K562 (cell line): ENCODE measurements around the gene DDOST. TPM values are rescaled to one million over a fixed set of nuclear protein-coding genes. Genes with fewer than 3 reads are reported as not detected.
"Not testable (repeated sequence)": the region's sequence is repeated elsewhere in the genome, so short reads cannot be mapped to it uniquely, and the experiment has no call there.

Source experiments
- ATAC-seq: fragments of 200-7000 bp; cut with Tn5 transposase; 3 replicates; pipeline ENCODE4 v1.9.1; 2020; ENCODE audit warnings: moderate library complexity
- BruUV-seq: library from RNA; stranded (reverse); fragments of 400-500 nt; replicated peaks from 2 replicates; lab custom pipeline; 2021; lab: Mats Ljungman, UMichigan
- CTCF ChIA-PET: fragments of 300-600 bp; formaldehyde crosslinking; extraction: SDS; loops from one replicate; lab custom pipeline; 2021; ENCODE audit warnings: low intra/inter-chr PET ratio; lab: Yijun Ruan, JAX
- POLR2A ChIA-PET: fragments of 300-600, 350-650 bp; sonication (Branson Sonifier 250); formaldehyde crosslinking; extraction: SDS; loops from one replicate; lab custom pipeline; 2021; ENCODE audit warnings: antibody characterized with exemption, inconsistent platforms; lab: Yijun Ruan, JAX
- DNase-seq, 4 experiments: peaks; one replicate each; pipeline versions ENCODE4 v3.0.0 to v3.0.0-alpha.2; 2011 to 2018; ENCODE audit warnings: low spot score in 3 of 4, mixed read lengths in 3 of 4; ENCODE audit errors: extremely low read depth in 1 of 4
- FAIRE-seq: peaks from 2 replicates; lab custom pipeline; 2011; peaks lifted over from hg19 to GRCh38; lab: Jason Lieb, UNC
- H2AFZ ChIP-seq: 2 replicates; pipeline ENCODE4 v1.6.0; 2011; ENCODE audit warnings: low read depth, low read length, control low read depth, inconsistent platforms
- H3K27ac ChIP-seq: fragments of 200-600 bp; 3 replicates; pipeline ENCODE4 v1.8.0; 2011; ENCODE audit warnings: low read depth, mild to moderate bottlenecking, control low read depth, inconsistent platforms, low read length, moderate library complexity, mixed read lengths; ENCODE audit errors: extremely low read depth
- H3K27me3 ChIP-seq, 2 experiments: fragments of 300-600 bp in 1 of 2; 2 replicates in 1 of 2; 3 replicates in 1 of 2; pipeline versions ENCODE4 v1.6.0 to v1.8.0; 2011; ENCODE audit warnings: inconsistent platforms in 2 of 2, low read length in 2 of 2, mild to moderate bottlenecking in 1 of 2, mixed read lengths in 1 of 2, moderate library complexity in 1 of 2; ENCODE audit not compliant: control insufficient read depth in 2 of 2, insufficient read depth in 2 of 2
- H3K36me3 ChIP-seq: fragments of 300-600 bp; 3 replicates; pipeline ENCODE4 v1.8.0; 2011; ENCODE audit warnings: mild to moderate bottlenecking, low read length, inconsistent platforms; ENCODE audit not compliant: control insufficient read depth, insufficient read depth
- H3K4me1 ChIP-seq, 2 experiments: fragments of 200-600 bp in 1 of 2; replicated peaks in 1 of 2; 2 replicates in 1 of 2; 3 replicates in 1 of 2; pipeline versions ENCODE4 v1.5.1 to v1.8.0; 2011; ENCODE audit warnings: inconsistent platforms in 2 of 2, low read length in 2 of 2, mild to moderate bottlenecking in 1 of 2, mixed read lengths in 1 of 2, moderate library complexity in 1 of 2; ENCODE audit not compliant: control insufficient read depth in 2 of 2, insufficient read depth in 2 of 2
- H3K4me2 ChIP-seq: 2 replicates; pipeline ENCODE4 v1.6.1; 2011; ENCODE audit warnings: low read length, control low read depth, inconsistent platforms, mixed read lengths; ENCODE audit not compliant: insufficient read depth
- H3K4me3 ChIP-seq: fragments of 200-600 bp; sonication (generic), shearing (Covaris generic); 2 replicates; pipeline ENCODE4 v1.5.1; 2016; ENCODE audit warnings: control low read depth, inconsistent platforms
- H3K79me2 ChIP-seq: fragments of 200-600 bp; 3 replicates; pipeline ENCODE4 v1.8.0; 2011; ENCODE audit warnings: low read length, inconsistent platforms; ENCODE audit not compliant: control insufficient read depth, insufficient read depth
- H3K9ac ChIP-seq, 2 experiments: 2 replicates each; pipeline versions ENCODE4 v1.6.0 to v1.6.1; 2011; ENCODE audit warnings: low read depth in 2 of 2, low read length in 2 of 2, control low read depth in 1 of 2, inconsistent platforms in 1 of 2, mild to moderate bottlenecking in 1 of 2, mixed read lengths in 1 of 2; ENCODE audit not compliant: insufficient read depth in 1 of 2
- H3K9me1 ChIP-seq: one replicate; pipeline ENCODE4 v1.6.0; 2011; ENCODE audit warnings: inconsistent platforms, mild to moderate bottlenecking, low read length, moderate library complexity; ENCODE audit not compliant: control insufficient read depth, insufficient read depth
- H3K9me3 ChIP-seq: replicated peaks from 2 replicates; pipeline ENCODE4 v1.5.1; 2011; ENCODE audit warnings: low read depth, low read length, inconsistent platforms; ENCODE audit not compliant: control insufficient read depth, insufficient read depth
- H4K20me1 ChIP-seq: replicated peaks from 2 replicates; pipeline ENCODE4 v1.6.1; 2011; ENCODE audit warnings: low read length, inconsistent platforms, mixed read lengths; ENCODE audit not compliant: control insufficient read depth, insufficient read depth
- ARID2 ChIP-seq: fragments of 450-650 bp; IDR thresholded peaks from 2 replicates; pipeline ENCODE4 v1.6.1; 2017; ENCODE audit warnings: antibody characterized with exemption, mild to moderate bottlenecking
- FOXK1 ChIP-seq: sonication (generic); formaldehyde crosslinking; IDR thresholded peaks from 2 replicates; pipeline ENCODE4 v1.8.0; 2022; ENCODE audit warnings: missing genetic modification reagents, mild to moderate bottlenecking, borderline replicate concordance
- MAFF ChIP-seq: IDR thresholded peaks from 2 replicates; pipeline ENCODE4 v1.6.1; 2012; ENCODE audit warnings: low read length, improper control_type of control experiment
- MTA1 ChIP-seq: fragments of 450-650 bp; IDR thresholded peaks from 2 replicates; pipeline ENCODE4 v1.6.1; 2017; ENCODE audit warnings: borderline replicate concordance
- WGBS: fragments of 100-300 bp; shearing (Covaris generic); methylation state at CpG from one replicate; pipeline ENCODE4 v1.1.6; 2016; ENCODE audit warnings: low coverage, mixed read lengths; ENCODE audit not compliant: insufficient coverage; ENCODE audit errors: missing lambda C conversion rate; 5-methylcytosine and 5-hydroxymethylcytosine counted together
- in situ Hi-C: fragments of 300-500 bp; cut with MboI; formaldehyde crosslinking; loops from 4 replicates; pipeline ENCODE4 v1.15.0; 2018; ENCODE audit warnings: inconsistent platforms, mixed read lengths
- intact Hi-C: fragments of 100-400 bp; cut with micrococcal nuclease; formaldehyde crosslinking; loops from 2 replicates; pipeline ENCODE4 v1.14.2; 2022
- polyA plus RNA-seq, 8 experiments: library from polyadenylated mRNA; depleted of rRNA in 4 of 8; stranded (reverse) in 5 of 8; unstranded in 3 of 8; fragments of >200 nt; fragmentation: Nextera tagmentation in 2 of 8; fragmentation: Illumina TruSeq in 1 of 8; extraction: Ambion mirVana in 2 of 8; extraction: Trizol in 1 of 8; gene quantifications; 2 replicates each; pipeline versions ENCODE4 v1.2.1 to v1.2.3, GENCODE V29; 2011 to 2014; ENCODE audit warnings: inconsistent platforms in 1 of 8, missing spikeins in 1 of 8
- total RNA-seq, 7 experiments: library from RNA; depleted of rRNA in 6 of 7; stranded (reverse); fragments of >200 nt in 6 of 7; fragmentation: Illumina TruSeq in 2 of 7; extraction: Trizol in 2 of 7; gene quantifications; 2 replicates each; pipeline versions ENCODE4 v1.2.1 to v1.2.3, GENCODE V29; 2011 to 2021; ENCODE audit warnings: low replicate concordance in 1 of 7

DDOST gene
- total and polyA plus RNA-seq, 9 of the 15 experiments (the other 6 are each of a cell fraction or from before 2014, with no cell fraction given) = 173 to 306 (median 222) TPM

DNA sequence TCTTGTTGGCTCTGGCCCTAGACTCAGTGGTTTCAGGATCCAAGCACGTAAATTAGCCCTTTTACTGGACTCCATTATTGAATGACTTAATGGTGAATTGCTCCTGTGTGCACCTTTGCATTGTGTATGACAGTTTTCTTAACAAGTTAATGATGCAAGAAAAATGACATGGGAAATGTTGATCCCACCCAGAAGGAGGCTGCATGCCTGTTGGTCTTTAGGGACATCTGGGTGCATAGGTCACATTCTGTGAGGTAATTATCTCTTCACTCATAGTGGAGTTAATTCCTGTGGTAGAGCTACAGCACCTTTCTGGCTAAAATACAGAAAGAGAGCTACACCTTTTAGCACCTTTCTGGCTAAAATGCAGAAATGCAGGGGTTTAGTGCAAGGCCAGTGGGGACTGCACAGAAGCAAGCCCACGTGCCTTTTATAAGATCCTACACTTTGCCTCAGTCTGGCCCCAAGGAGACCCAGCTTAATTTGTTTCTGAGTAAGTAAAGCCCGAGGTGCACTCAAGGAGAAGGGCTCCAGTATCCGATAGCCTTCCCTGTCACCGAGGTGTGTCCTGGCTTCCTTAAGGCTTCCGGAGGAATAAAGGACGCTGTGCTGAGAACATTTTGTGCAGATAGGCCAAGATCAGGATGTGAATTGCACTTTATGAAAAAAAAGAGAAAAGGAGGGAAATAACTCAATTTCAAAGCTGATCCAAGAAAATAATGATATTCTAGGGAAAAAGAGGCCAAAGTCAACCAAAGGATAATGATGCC lies 54.2 kb downstream of the DDOST start:
- POLR2A ChIA-PET = interaction anchor here (1.2 to 1.3 kb wide), 2 partner anchors 11 to 80 kb away, joined by 3 to 6 read pairs; no protein-coding TSS in a partner anchor
- H3K27ac ChIP-seq, in situ Hi-C loops, CTCF ChIA-PET, FAIRE-seq, H3K9me3 ChIP-seq, H3K79me2 ChIP-seq, H3K36me3 ChIP-seq, BruUV-seq, H3K4me3 ChIP-seq, H2AFZ ChIP-seq, H4K20me1 ChIP-seq, H3K4me1 ChIP-seq, H3K9ac ChIP-seq, H3K4me2 ChIP-seq, H3K9me1 ChIP-seq, intact Hi-C loops, DNase-seq, ATAC-seq: not testable (repeated sequence)
- WGBS = 17% methylated on average over 4 of the region's 7 CpGs
- peaks cover 23 to 24% of the 10 kb centered on the region in 2 experiments for H3K27me3 ChIP-seq

DNA sequence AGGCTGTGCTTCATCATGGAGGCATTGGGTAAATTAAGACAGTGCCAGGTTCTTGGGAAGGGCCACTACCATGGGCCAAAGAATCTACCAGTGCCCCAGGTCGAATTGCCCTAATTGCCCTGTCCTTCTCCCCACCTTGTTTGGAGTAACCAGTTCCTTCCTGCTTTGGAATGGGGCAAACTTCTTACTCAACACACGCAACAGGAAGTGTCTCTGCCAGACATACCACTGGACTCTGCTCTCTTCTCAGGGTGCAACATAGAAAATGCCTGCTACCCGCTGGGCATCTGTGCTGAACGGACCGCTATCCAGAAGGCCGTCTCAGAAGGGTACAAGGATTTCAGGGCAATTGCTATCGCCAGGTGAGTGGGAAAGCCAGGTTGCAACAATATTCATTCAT lies 56.5 kb downstream of the DDOST start:
- Histone ChIP-seq H3K27me3 (peaks cover 20 to 24% of the 10 kb centered on the region in 2 experiments), H3K79me2 (no peaks in the 10 kb centered on the region), H3K9me1 (no peaks in the 10 kb centered on the region), H3K9ac (no peak overlapping the region), H3K4me3 (no peak overlapping the region), H3K27ac (no peak overlapping the region), H3K4me1 (no peaks in the 10 kb centered on the region; a peak in 1 of 5 replicates), H4K20me1 (no peaks in the 10 kb centered on the region), H3K4me2 (no peak overlapping the region), H2AFZ (no peak overlapping the region), H3K36me3 (no peaks in the 10 kb centered on the region)
- in situ Hi-C loops = no loop called here
- DNase-seq (no peak), FAIRE-seq (no peak), ATAC-seq (no peak)
- whole genome bisulfite sequencing = 25% methylated on average over 7 of the region's 7 CpGs
- CTCF ChIA-PET = no interaction called here
- POLR2A ChIA-PET = interaction anchor here (1.7 kb wide), 1 partner anchor 29 kb away, joined by 5 read pairs; the partner anchor contains the start of gene PINK1
- BruUV-seq = no TSS peak
- no peak for TF ChIP-seq ARID2
- TF ChIP-seq MTA1 = no peak
- no peak for TF ChIP-seq FOXK1 (CRISPR knock-in tag)
- no peak for TF ChIP-seq MAFF
- TF ChIP-seq, all 486 proteins: peak for 0
- H3K9me3 ChIP-seq = no peaks in the 10 kb centered on the region
- intact Hi-C loops = no loop called here
